D721Med (cell line): ENCODE results near the gene TMEM82.

Experiments
- DNase-seq: peaks from one replicate; pipeline ENCODE4 v3.0.0; 2011; ENCODE audit warnings: low spot score; ENCODE audit not compliant: insufficient read length
- FAIRE-seq: peaks from 2 replicates; lab custom pipeline; 2011; peaks lifted over from hg19 to GRCh38; lab: Jason Lieb, UNC
- CTCF ChIP-seq: IDR thresholded peaks from 2 replicates; pipeline ENCODE4 v1.5.1; 2012; ENCODE audit warnings: mild to moderate bottlenecking, control low read depth; ENCODE audit not compliant: insufficient read depth; ENCODE audit errors: missing control alignments

Gene TMEM82

DNA sequence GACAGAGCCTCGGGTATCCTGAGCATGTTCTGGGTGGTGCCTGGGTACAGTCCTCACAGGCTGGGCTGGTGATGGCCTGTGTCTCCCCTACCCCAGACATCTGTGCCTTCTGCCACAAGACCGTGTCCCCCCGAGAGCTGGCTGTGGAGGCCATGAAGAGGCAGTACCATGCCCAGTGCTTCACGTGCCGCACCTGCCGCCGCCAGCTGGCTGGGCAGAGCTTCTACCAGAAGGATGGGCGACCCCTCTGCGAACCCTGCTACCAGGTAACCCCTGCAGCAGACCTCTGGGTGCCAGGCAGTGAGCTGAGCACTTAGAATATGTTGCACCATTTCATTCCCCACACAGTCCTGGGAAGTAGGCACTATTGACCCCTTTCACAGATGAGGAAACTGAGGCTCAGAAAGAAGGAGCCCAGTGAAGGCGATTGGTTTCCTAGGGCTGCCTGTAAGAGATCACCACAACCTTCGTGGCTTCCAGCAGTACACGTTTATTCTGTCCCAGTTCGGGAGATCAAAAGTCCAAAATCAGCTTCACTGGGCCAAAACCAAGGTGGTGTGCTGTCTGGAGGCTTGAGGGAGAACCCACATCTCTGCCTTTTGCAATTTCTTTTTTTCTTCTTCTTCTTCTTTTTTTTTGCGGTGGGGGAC lies 28.1 kb downstream of the TMEM82 start:
- FAIRE-seq (no peak), DNase-seq (no peak)
- no peak for TF ChIP-seq CTCF

DNA sequence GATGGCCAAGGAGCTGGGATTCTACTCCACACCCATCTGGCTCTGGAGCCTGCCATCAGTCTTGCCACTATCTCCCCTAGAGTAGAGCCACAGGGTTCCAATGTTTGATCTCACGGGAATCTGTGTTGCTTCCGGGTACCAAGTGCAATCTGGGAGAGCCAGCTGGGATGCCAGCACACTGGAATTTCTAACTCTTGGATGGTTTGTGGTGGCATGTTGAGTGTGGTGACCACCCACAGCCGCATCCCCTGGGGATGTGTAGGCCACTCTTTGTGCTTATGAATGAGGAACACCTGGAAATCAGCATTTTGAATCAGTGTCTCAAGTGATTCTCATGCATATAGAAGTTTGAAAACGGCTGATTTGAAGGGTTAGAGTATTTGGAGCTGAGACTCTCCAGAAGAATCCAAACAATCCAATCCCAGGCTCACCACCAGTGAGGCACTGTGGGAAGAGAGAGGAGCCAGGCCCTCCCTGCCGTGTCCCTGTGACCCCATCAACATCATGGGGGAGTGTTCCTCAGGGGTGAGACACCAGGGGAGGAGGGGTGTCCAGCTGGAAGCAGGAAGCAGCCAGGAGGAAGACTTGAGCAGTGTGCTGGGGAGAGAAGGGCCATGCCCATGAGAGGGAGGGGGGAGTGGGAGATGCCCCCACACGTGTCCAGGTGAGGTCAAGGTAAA lies 29.7 kb downstream of the TMEM82 start:
- FAIRE-seq (no peak), DNase-seq (no peak)
- TF ChIP-seq CTCF = no peak

DNA sequence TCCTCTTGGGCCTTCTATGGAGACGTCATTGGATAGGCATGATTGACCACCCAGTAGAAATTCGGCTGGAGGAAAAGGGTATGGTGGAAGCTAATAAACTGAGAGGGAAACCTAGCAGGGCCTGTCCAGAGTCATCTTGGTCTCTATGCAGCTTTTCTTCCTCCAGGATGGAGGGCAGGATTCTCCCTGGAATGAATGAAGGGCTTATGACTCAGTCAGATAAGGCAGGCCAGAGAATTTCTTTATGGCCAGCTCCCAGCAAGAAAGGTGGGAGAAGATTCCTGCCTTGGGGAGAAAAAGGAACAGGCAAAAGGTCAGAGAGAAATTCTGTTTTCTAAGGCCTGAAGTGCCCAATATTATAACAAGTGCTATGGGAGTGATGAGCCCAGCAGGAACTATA lies 33.4 kb downstream of the TMEM82 start:
- FAIRE-seq (no peak), DNase-seq (no peak)
- no peak for TF ChIP-seq CTCF

DNA sequence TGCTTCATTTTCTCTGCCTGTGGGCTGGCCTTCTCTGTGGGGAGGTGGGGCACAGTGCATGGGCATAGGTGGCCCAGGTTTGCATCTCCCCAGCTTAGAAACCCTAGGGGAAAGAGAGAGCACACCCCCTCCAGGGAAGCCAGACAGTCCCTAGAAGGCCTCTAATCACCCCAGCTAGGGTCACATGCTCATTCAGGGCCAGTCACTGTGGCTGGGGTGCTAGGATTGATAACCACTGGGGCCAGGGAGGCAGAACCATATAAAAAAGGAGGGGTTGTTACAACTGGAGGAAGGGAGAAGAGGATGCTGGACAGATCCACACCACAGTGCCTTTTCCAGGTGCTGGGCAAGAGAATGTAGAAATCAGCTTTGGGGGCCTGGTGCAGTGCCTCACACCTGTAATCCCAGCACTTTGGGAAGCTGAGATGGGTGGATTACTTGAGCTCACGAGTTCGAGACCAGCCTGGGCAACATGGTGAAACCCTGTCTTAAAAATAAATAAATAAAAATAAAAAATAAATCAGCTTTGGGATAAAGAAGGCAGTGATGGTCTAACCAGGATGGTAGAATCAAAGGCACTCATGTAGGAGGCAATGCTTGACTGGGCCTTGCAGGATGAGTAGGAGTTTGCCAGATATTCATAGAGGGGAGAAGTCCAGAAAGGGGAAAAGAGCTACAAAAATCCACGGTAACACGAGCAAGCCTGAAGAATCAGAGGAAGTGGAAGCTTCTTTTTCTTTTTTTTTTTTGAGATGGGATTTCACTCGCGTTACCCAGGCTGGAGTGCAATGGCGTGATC lies 35.8 kb downstream of the TMEM82 start:
- no peak for FAIRE-seq
- no peak for DNase-seq
- TF ChIP-seq CTCF = no peak

- FAIRE-seq (no peak), DNase-seq (no peak)
- TF ChIP-seq CTCF = no peak
These were observed 43.4 kb downstream of the TMEM82 start for GRCh38 chr1:15785683-15786082.

- DNase-seq (no peak), FAIRE-seq (no peak)
- no peak for TF ChIP-seq CTCF
These were observed 44.3 kb downstream of the TMEM82 start for GRCh38 chr1:15786581-15786980.
